Measurements from ENCODE around the gene NRP1. TPM values are rescaled to one million over a fixed set of nuclear protein-coding genes. Genes with fewer than 3 reads are reported as not detected.

The NRP1 gene
- polyA plus RNA-seq, 1 of the 3 experiments (the other 2 are of a cell fraction) = 129 TPM

- H3K9me3 ChIP-seq = no peaks in the 10 kb centered on the region
- H3K27ac ChIP-seq (ENCODE audit: low read depth in 2 of 2, low read length in 1 of 2) = peak overlapping the region; percentile 1 to 97
- 47% methylated on average over 5 of the region's 5 CpGs for WGBS (ENCODE audit: low lambda C conversion rate)
- POLR2A ChIA-PET = no interaction called here
- DNase-seq = no peak
- no peak overlapping the region for H3K4me3 ChIP-seq (ENCODE audit: low read depth in 2 of 2, low read length in 1 of 2)
- peaks cover 99% of the 10 kb centered on the region for H3K79me2 ChIP-seq (ENCODE audit: insufficient read depth)
- H2AFZ ChIP-seq (ENCODE audit: low read depth) = no peak overlapping the region
- peak overlapping the region; percentile 29; the same call in 1 of the 2 replicates for H3K4me2 ChIP-seq
- H3K4me1 ChIP-seq (ENCODE audit: control insufficient read depth in 1 of 2, insufficient read depth in 2 of 2, low read depth in 1 of 2, low read length in 1 of 2) = peaks cover 23 to 39% of the 10 kb centered on the region in 2 experiments
- H3F3A ChIP-seq (replicated peaks; ENCODE audit: insufficient read depth) = peaks cover 58% of the 10 kb centered on the region
- H3K9me2 ChIP-seq = no peaks in the 10 kb centered on the region
- no peak overlapping the region for H3K9ac ChIP-seq
- H3K36me3 ChIP-seq (replicated peaks in 1 of 2; ENCODE audit: control insufficient read depth in 1 of 2, insufficient read depth in 2 of 2, low read length in 1 of 2) = peaks cover 0 to 44% of the 10 kb centered on the region in 2 experiments
- no peaks in the 10 kb centered on the region for H3K27me3 ChIP-seq (ENCODE audit: insufficient read depth)
- CTCF ChIA-PET = interaction anchor here (0.8 to 1.5 kb wide), 3 partner anchors 20 to 86 kb away, joined by 3 to 9 read pairs (median 3); no protein-coding TSS in a partner anchor
- H4K20me1 ChIP-seq (ENCODE audit: insufficient read depth) = peaks cover 6% of the 10 kb centered on the region; the same call in 1 of the 2 replicates
- no peak for TF ChIP-seq EZH2phosphoT487 (IDR thresholded peaks at IDR 0.05; ENCODE audit: borderline replicate concordance, low read depth)
- TF ChIP-seq MAX (IDR thresholded peaks at IDR 0.05; ENCODE audit: low read depth) = peak; percentile 67; the same call in 1 of the 2 replicates
- TF ChIP-seq TCF12 (IDR thresholded peaks at IDR 0.05) = peak; percentile 98
- no peak for TF ChIP-seq RAD21 (IDR thresholded peaks at IDR 0.05; ENCODE audit: low read length)
- TF ChIP-seq CHD2 (IDR thresholded peaks at IDR 0.05; ENCODE audit: low read length, partially characterized antibody) = no peak
- no peak for TF ChIP-seq ELF1 (IDR thresholded peaks at IDR 0.05)
- peak; percentile 73 for TF ChIP-seq NFIC (IDR thresholded peaks at IDR 0.05; ENCODE audit: borderline replicate concordance)
- TF ChIP-seq, protein P1, sequence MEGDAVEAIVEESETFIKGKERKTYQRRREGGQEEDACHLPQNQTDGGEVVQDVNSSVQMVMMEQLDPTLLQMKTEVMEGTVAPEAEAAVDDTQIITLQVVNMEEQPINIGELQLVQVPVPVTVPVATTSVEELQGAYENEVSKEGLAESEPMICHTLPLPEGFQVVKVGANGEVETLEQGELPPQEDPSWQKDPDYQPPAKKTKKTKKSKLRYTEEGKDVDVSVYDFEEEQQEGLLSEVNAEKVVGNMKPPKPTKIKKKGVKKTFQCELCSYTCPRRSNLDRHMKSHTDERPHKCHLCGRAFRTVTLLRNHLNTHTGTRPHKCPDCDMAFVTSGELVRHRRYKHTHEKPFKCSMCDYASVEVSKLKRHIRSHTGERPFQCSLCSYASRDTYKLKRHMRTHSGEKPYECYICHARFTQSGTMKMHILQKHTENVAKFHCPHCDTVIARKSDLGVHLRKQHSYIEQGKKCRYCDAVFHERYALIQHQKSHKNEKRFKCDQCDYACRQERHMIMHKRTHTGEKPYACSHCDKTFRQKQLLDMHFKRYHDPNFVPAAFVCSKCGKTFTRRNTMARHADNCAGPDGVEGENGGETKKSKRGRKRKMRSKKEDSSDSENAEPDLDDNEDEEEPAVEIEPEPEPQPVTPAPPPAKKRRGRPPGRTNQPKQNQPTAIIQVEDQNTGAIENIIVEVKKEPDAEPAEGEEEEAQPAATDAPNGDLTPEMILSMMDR (IDR thresholded peaks at IDR 0.05) = no peak; the same call in 1 of the 2 replicates
- no peak for TF ChIP-seq USF1 (IDR thresholded peaks at IDR 0.05; ENCODE audit: borderline replicate concordance, low read depth)
- peak; percentile 39; the same call in 1 of the 2 replicates for TF ChIP-seq FOXM1 (IDR thresholded peaks at IDR 0.05; ENCODE audit: low read depth)
- TF ChIP-seq FOXJ3 (CRISPR knock-in tag; IDR thresholded peaks at IDR 0.05) = no peak
- TF ChIP-seq PBX3 (IDR thresholded peaks at IDR 0.05) = peak; percentile 90
- peak; percentile 48; the same call in 1 of the 2 replicates for TF ChIP-seq SIN3A (IDR thresholded peaks at IDR 0.05; ENCODE audit: borderline replicate concordance, low read depth, low read length)
- TF ChIP-seq MEF2A (IDR thresholded peaks at IDR 0.05; ENCODE audit: borderline replicate concordance, low read depth) = 0 out of 2 replicates have a peak, but pooled peaks have one; percentile 31
- TF ChIP-seq, protein P2, sequence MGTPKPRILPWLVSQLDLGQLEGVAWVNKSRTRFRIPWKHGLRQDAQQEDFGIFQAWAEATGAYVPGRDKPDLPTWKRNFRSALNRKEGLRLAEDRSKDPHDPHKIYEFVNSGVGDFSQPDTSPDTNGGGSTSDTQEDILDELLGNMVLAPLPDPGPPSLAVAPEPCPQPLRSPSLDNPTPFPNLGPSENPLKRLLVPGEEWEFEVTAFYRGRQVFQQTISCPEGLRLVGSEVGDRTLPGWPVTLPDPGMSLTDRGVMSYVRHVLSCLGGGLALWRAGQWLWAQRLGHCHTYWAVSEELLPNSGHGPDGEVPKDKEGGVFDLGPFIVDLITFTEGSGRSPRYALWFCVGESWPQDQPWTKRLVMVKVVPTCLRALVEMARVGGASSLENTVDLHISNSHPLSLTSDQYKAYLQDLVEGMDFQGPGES (IDR thresholded peaks at IDR 0.05; ENCODE audit: low read depth, low read length) = no peak
- no peak for TF ChIP-seq NRF1 (IDR thresholded peaks at IDR 0.05; ENCODE audit: low read depth, low read length)
- TF ChIP-seq FOSL2 (IDR thresholded peaks at IDR 0.05; ENCODE audit: borderline replicate concordance, low read depth) = peak; percentile 59; the same call in 1 of the 2 replicates
- TF ChIP-seq, protein P3, sequence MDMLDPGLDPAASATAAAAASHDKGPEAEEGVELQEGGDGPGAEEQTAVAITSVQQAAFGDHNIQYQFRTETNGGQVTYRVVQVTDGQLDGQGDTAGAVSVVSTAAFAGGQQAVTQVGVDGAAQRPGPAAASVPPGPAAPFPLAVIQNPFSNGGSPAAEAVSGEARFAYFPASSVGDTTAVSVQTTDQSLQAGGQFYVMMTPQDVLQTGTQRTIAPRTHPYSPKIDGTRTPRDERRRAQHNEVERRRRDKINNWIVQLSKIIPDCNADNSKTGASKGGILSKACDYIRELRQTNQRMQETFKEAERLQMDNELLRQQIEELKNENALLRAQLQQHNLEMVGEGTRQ (IDR thresholded peaks at IDR 0.05; ENCODE audit: borderline replicate concordance, low read depth, low read length) = no peak
- no peak for TF ChIP-seq GATA2 (CRISPR knock-in tag; IDR thresholded peaks at IDR 0.05)
- TF ChIP-seq JUND (IDR thresholded peaks at IDR 0.05) = peak; percentile 83
- peak; percentile 82; the same call in 1 of the 2 replicates for TF ChIP-seq POLR2AphosphoS5 (IDR thresholded peaks at IDR 0.05; ENCODE audit: low read depth, low read length)
- no peak for TF ChIP-seq RFX5 (IDR thresholded peaks at IDR 0.05; ENCODE audit: low read length)
- TF ChIP-seq SMC3 (IDR thresholded peaks at IDR 0.05; ENCODE audit: low read depth, low read length) = no peak
- peak; percentile 34 to 90; a peak in 2 of 4 replicates for TF ChIP-seq EP300 (IDR thresholded peaks at IDR 0.05; ENCODE audit: borderline replicate concordance in 1 of 2, low read depth in 1 of 2, low read length in 1 of 2)
- no peak for TF ChIP-seq MXI1 (IDR thresholded peaks at IDR 0.05; ENCODE audit: low read depth, low read length)
- no peak for TF ChIP-seq RCOR1 (IDR thresholded peaks at IDR 0.05; ENCODE audit: low read length)
- TF ChIP-seq TEAD4 (IDR thresholded peaks at IDR 0.05; ENCODE audit: borderline replicate concordance, insufficient read depth) = peak; percentile 80
- no peak for TF ChIP-seq YY1 (IDR thresholded peaks at IDR 0.05; ENCODE audit: low read depth)
- TF ChIP-seq RXRA (IDR thresholded peaks at IDR 0.05; ENCODE audit: borderline replicate concordance, low read depth) = peak; percentile 58; the same call in 1 of the 2 replicates
- TF ChIP-seq GABPA (IDR thresholded peaks at IDR 0.05; ENCODE audit: low read depth) = no peak
- TF ChIP-seq TAF1 (IDR thresholded peaks at IDR 0.05; ENCODE audit: borderline replicate concordance, low read depth, low read length) = peak; percentile 28; the same call in 1 of the 2 replicates
Measured at GRCh38 chr10:33279276-33279675, 55.2 kb downstream of the NRP1 start.

All from SK-N-SH (cell line).